ENCODE measurements around the gene CYP26B1. TPM values are rescaled to one million over a fixed set of nuclear protein-coding genes. Genes with fewer than 3 reads are reported as not detected.

The CYP26B1 gene
- total RNA-seq, 1 donor from 2014 or later, result 1.5 TPM

GRCh38 chr2:72143441-72144273 is 4.0 kb downstream of the CYP26B1 start:
- peaks cover 47% of the 10 kb centered on the region for H3K27me3 ChIP-seq (ENCODE audit: low read depth)
- H3K4me3 ChIP-seq, result peak overlapping the region; percentile 70
- no peaks in the 10 kb centered on the region for H3K36me3 ChIP-seq
- TF ChIP-seq CTCF (IDR thresholded peaks at IDR 0.05; ENCODE audit: borderline replicate concordance), result no peak
- peak overlapping the region; percentile 80 for H3K27ac ChIP-seq (replicated peaks)
- H3K9me3 ChIP-seq (replicated peaks), result no peaks in the 10 kb centered on the region
- peaks cover 70% of the 10 kb centered on the region for H3K4me1 ChIP-seq
- peak; percentile 33 for DNase-seq
- intact Hi-C loops (cut with micrococcal nuclease), result loop anchor here (10.0 kb wide), 1 partner anchor 599 kb away; no protein-coding TSS in a partner anchor

- intact Hi-C loops (cut with micrococcal nuclease), result loop anchor here (10.0 kb wide), 1 partner anchor 598 kb away; no protein-coding TSS in a partner anchor
- peak; percentile 81 for DNase-seq
- Histone ChIP-seq H3K27ac (replicated peaks) (peak overlapping the region; percentile 67), H3K4me1 (peaks cover 72% of the 10 kb centered on the region), H3K9me3 (replicated peaks) (no peaks in the 10 kb centered on the region), H3K4me3 (peak overlapping the region; percentile 70), H3K36me3 (no peaks in the 10 kb centered on the region), H3K27me3 (ENCODE audit: low read depth) (peaks cover 40% of the 10 kb centered on the region)
- TF ChIP-seq CTCF (IDR thresholded peaks at IDR 0.05; ENCODE audit: borderline replicate concordance), result no peak
Measured at GRCh38 chr2:72142570-72143440, 4.9 kb downstream of the CYP26B1 start.

- Histone ChIP-seq H3K27me3 (ENCODE audit: low read depth) (peaks cover 32% of the 10 kb centered on the region), H3K4me1 (peaks cover 72% of the 10 kb centered on the region), H3K36me3 (no peaks in the 10 kb centered on the region), H3K4me3 (no peak overlapping the region), H3K9me3 (replicated peaks) (no peaks in the 10 kb centered on the region), H3K27ac (replicated peaks) (no peak overlapping the region)
- TF ChIP-seq CTCF (IDR thresholded peaks at IDR 0.05; ENCODE audit: borderline replicate concordance), result no peak
- intact Hi-C loops (cut with micrococcal nuclease), result loop anchor here (10.0 kb wide), 1 partner anchor 597 kb away; no protein-coding TSS in a partner anchor
- DNase-seq, result peak; percentile 10
Measured at GRCh38 chr2:72141881-72142451, 5.7 kb downstream of the CYP26B1 start.

- H3K27me3 ChIP-seq (ENCODE audit: low read depth), result peaks cover 23% of the 10 kb centered on the region
- H3K4me3 ChIP-seq, result no peak overlapping the region
- intact Hi-C loops (cut with micrococcal nuclease), result loop anchor here (10.0 kb wide), 1 partner anchor 596 kb away; no protein-coding TSS in a partner anchor
- no peak overlapping the region for H3K27ac ChIP-seq (replicated peaks)
- no peaks in the 10 kb centered on the region for H3K9me3 ChIP-seq (replicated peaks)
- peak; percentile 9 for DNase-seq
- peaks cover 66% of the 10 kb centered on the region for H3K4me1 ChIP-seq
- TF ChIP-seq CTCF (IDR thresholded peaks at IDR 0.05; ENCODE audit: borderline replicate concordance), result no peak
- no peaks in the 10 kb centered on the region for H3K36me3 ChIP-seq
Measured at GRCh38 chr2:72141032-72141645, 6.5 kb downstream of the CYP26B1 start.

- TF ChIP-seq CTCF (IDR thresholded peaks at IDR 0.05; ENCODE audit: borderline replicate concordance), result no peak
- Histone ChIP-seq H3K27ac (replicated peaks) (no peak overlapping the region), H3K4me1 (peaks cover 60% of the 10 kb centered on the region), H3K4me3 (no peak overlapping the region), H3K27me3 (ENCODE audit: low read depth) (peaks cover 18% of the 10 kb centered on the region), H3K36me3 (no peaks in the 10 kb centered on the region), H3K9me3 (replicated peaks) (no peaks in the 10 kb centered on the region)
- intact Hi-C loops (cut with micrococcal nuclease), result loop anchor here (10.0 kb wide), 1 partner anchor 596 kb away; no protein-coding TSS in a partner anchor
- no peak for DNase-seq
Measured at GRCh38 chr2:72140621-72140960, 7.1 kb downstream of the CYP26B1 start.
